GM12878 (cell line): ENCODE results near the gene ERC2.

Source experiments
- EZH2 ChIP-seq: IDR thresholded peaks from 2 replicates; pipeline ENCODE4 v1.6.1; 2012; ENCODE audit warnings: low read depth, mild to moderate bottlenecking, control low read depth, inconsistent platforms, low read length, borderline replicate concordance; ENCODE audit not compliant: control insufficient read depth
- RELA ChIP-seq: fragments of 450-650 bp; IDR thresholded peaks from 2 replicates; pipeline ENCODE4 v1.8.0; 2014; ENCODE audit warnings: borderline replicate concordance; ENCODE audit not compliant: partially characterized antibody
- ZNF384 ChIP-seq: IDR thresholded peaks from 2 replicates; pipeline ENCODE4 v1.6.1; 2012; ENCODE audit warnings: low read depth, mild to moderate bottlenecking, low read length, improper control_type of control experiment, borderline replicate concordance

- TF ChIP-seq EZH2: no peak
- no peak for TF ChIP-seq ZNF384
- TF ChIP-seq RELA: no peak
These were observed 88.5 kb downstream of the ERC2 start for GRCh38 chr3:56379723-56380287.
